GM19467 (cell line): ENCODE measurements around the gene BABAM2.

ENCODE experiments used
- ATAC-seq: cut with Tn5 transposase; IDR thresholded peaks from one replicate; pipeline ENCODE4 v1.9.1; 2021; ENCODE audit warnings: mild to moderate bottlenecking, moderate library complexity; ENCODE audit not compliant: unreplicated experiment

The BABAM2 gene

GRCh38 chr2:28182348-28182747, 291.8 kb downstream of the BABAM2 start:
- ATAC-seq, result no peak

DNA sequence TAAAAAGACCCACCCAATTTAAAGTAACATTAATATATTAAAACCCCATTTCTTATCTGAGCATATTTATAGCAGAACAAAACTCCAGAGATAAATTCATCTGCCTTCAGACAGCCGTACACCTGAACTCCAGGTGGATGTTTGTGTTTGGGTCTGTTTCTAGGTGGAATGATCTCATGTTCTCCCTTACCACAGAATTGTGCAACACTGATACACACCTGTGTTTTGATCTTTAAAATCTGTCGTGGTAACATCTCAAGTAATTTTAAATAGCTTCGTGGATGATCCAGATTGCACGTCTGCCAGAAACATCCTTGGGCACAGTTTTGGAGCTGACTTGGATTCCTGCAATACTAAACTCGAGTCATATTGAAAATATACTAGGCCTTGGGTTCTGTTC, 294.6 kb downstream of the BABAM2 start:
- no peak for ATAC-seq

DNA sequence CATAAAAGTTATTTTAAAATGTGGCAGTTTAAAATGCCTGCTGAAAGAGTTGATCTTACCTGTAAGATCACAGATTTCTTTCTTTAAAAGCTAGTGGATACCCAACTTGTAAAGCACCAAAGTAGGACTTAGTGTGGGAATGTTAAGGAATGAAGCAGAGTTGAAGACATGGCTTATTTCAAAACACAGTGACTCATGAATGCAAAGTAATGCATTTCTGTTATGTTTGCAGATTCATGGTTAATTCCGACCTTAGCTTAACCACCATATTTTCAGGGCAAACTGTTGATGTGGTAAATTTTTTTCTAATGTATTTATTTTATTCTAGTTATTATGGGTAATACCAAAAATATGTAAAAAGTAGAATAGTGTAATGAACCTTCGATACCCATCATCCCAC, 295.4 kb downstream of the BABAM2 start:
- no peak for ATAC-seq

DNA sequence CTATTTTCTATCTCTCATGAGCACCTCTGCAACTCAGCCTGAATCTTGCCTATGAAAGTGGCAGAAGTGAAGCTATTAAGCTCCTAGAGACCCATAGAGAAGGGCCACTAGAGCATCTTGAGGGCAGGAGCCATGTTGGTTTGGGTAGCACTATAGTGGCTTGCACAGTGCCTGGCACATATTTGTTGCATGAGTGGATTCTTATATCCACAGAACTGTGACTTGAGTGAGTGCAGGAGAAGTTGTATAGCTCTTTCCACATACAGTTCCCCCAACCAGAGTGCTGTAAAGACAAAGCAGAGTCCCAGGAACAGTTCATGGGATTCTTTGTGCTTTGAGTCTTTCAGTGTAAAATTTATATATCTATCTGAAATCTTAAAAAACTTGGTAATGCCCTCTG, 296.7 kb downstream of the BABAM2 start:
- ATAC-seq, result no peak

GRCh38 chr2:28188436-28188835, 297.9 kb downstream of the BABAM2 start:
- ATAC-seq, result no peak

GRCh38 chr2:28193630-28194403, 303.3 kb downstream of the BABAM2 start:
- ATAC-seq, result no peak

DNA sequence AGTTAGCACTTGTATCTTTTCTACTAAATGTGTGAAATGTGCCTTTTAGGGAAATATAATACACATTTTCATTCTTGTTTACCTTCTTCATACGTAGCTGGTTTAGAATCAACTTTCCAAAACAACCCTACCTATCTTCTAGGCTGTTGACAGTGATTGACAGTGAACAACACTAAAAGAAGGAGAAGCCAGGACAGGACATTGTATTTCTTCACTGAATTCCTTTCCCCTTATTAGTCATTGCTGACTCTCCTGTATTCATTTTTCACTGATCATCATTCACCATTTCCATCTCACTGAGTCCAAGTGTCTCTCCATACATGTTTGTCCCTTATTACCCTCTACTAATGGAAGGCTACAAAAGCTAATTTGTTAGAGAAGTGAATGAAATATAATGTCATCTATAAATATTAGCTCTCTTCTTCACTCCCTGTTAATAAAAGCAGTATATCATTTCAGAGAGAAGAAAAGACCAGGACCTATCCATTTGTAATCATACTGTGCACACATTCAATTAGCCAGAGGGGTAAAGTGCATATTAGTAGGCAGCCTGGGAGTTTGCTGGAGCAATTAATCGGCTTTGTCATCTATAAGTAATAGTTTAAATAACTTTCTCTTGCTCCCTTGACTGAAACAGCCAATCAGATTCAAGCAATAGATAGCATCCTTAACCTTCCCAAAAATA, 309.6 kb downstream of the BABAM2 start:
- no peak for ATAC-seq

DNA sequence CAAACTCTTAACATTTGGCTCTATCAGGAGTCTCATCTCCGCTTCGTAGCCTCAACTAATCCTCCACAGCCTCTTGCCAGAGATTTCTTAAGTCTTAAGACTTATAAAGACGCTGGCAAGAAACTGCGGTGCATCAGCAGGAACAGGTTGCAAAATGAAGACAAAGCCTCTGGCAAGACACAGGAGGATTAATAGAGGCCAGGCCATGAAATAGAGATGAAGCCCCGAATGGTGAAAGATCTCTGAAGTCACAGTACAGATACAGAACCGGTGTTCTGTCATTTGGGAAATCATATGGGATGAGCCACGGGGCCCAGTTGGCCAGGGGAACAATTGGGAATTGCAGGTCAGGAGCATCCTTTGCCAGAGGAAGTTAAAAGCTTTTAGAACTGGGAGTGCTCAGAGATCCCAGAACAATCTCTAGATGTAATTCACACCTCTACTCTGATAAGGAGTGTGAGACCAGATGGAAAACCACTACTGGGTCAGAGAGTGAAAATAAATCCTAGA, 311.2 kb downstream of the BABAM2 start:
- ATAC-seq, result no peak

DNA sequence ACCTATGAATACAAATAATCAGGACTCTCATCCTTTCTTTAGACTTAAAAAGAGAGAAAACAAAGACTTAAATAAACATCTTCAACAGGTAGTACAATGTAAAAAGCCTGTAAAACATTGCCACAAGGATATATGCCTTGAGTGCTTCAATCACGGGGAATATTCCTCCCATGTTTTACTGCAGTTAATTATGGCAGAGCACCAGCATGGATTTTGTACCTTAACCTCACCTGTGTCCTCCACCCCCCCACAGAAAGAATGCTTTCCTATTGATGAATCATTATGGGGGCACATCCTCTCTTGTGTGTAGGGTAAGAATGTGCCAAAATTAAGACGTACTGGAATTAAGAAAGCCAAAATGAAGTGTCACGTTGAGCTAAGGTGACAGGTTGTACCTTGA, 312.2 kb downstream of the BABAM2 start:
- no peak for ATAC-seq

DNA sequence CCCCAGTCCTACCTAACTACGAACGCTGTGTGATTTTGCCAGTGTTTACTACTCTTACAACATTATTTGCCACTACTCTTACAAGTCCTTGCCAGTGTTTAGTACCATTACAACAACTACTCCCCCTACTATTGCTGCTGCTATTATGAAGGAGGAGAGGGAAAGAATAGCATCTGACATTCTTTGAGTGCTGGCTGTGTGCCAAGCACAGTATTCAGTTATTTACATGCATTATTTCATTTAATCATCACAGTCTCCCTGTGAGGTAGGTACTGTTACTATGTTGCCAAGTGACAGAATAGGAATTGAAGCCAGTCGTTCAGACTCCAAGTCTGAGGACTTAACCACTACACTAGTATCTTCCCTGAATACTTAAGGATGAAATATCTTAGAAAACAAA, 316.2 kb downstream of the BABAM2 start:
- no peak for ATAC-seq

GRCh38 chr2:28209261-28209691, 318.7 kb downstream of the BABAM2 start:
- ATAC-seq, result no peak

DNA sequence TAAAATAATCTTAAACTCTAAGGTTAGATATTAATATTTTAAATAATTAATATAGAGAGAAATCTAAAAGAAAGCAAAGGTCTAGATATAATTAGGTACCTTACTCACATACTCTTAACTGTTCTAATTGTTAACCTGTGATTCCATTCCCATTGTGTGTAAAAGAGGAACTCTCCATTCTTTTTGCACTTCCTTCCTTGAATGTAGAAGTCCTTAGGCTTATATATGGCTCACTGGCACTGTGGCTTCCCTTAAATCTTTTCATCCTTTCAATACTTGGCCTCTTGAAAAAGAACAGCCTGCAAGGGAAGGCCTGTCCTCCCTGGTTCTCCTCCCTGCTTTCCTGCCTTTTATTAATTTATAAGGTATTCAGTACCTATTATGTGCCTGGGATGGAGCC, 319.3 kb downstream of the BABAM2 start:
- no peak for ATAC-seq

- no peak for ATAC-seq
Observed at GRCh38 chr2:28210535-28210934, 320.0 kb downstream of the BABAM2 start.

DNA sequence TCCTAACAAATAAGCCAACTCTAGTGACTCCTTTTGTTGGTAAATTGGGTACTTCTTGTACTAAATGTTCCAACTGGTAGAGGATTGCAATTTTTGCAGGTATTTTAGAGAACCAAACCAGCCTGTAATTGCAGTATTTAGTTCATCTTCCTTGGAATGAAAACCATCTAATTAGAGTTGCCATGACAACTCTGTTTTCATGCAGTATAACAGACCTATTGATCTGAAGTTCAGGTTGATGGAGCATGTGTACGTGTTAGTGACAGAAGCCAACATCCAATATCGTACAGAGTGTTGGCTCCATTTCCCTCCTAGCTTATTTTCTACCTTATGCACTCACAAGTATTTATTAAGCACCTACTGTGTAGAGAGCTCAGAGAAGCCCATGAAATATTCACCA, 325.8 kb downstream of the BABAM2 start:
- ATAC-seq, result no peak

DNA sequence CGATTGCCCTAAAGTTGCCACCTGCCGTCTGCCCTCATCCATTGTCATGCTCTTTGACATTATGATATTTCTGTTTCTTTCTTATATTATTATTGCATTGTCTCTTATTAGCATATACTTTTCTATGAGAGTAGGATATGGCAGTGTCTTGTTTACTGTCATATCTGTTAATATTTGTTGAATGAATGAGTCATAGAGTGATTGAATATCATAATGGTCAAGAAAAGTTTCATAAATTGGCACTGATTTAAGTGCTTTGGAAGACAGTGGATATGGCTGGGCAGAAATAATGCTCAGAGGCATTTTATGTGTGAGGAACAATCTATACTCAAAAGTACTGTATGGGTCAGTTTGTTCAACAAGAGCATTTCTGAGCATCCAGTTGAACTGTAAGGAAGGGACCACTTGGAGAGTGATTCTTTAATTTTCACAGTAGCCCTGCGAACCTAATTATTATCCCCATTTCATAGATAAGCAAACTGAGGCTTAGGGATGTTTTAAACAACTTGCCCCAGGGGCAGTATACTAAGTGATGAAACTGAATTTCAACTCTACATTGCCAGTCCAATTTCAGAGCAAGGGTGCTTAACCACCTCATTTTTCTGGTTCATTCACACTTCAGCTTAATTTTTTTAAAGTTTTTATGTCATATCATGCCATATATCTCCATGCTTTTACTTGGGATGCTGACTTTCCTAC, 326.7 kb downstream of the BABAM2 start:
- ATAC-seq, result no peak

GRCh38 chr2:28219138-28219537, 328.6 kb downstream of the BABAM2 start:
- no peak for ATAC-seq

GRCh38 chr2:28219758-28220368, 329.3 kb downstream of the BABAM2 start:
- no peak for ATAC-seq

DNA sequence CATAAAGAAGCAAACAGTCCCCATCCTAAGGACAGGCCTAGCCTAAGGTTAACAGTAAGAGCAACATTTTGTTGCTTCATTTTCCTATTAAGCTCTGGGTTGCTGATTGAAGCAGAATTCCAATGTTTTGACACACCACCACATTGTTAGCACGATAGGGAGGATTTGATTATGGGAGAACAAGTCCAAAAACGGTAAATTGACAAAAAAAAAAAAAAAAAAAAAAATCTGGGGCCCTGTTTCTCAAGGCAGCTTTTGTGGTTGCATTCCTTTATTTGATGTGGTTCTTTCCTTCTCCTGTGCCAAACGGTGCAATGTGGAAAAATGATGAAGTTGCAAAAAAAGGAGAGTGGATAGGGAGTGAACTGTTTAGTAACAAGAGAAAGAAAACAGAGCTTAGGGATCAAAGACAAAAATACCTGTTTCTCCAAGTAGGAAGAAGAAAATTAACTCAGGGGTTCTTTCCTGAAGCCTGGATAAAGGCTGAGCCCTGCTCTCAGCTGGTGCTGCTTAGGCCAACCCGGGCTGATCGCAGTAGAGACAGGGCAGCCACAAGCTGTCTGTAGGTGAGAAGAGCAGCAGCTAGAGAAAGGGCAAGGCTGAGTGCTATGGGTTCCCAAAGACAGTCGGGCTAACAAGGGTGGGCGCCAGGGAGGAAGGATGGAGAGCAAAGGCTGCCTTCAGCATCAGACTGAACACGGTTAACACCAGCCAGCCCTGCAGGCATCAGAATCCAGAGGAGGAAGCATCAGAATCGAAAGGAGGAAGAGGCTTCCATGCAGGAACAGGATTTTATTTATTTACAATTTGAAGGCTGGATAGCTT, 334.3 kb downstream of the BABAM2 start:
- no peak for ATAC-seq

DNA sequence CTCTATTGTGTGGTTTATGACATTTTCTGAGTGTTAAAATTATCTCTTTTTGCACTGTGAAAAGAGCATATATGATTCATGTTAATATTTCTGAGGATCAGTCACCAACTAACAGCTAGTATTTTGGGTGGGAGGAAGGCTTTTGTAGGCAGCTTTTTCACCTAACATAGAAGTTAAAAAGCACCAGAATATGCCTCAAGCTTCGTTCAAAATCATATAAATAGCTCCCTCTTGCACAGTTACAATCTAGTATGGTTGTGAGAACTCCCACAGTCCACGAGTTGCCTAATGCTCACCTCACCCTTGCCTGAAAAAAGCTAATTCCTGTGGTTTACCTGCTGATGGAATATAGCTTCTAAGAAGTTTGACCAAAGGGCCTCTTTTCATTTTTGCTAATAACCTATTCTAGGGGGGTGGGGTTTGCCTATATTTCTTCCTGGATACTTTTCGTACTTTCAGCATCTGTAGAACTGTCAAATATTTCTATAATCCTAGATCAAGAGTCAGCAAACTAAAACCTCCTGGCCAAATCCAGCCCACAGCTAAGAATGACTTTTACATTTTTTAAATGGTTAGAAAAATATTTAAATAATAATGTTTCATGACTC, 335.0 kb downstream of the BABAM2 start:
- no peak for ATAC-seq

GRCh38 chr2:28226558-28226957, 336.0 kb downstream of the BABAM2 start:
- no peak for ATAC-seq
